Rectal smooth muscle tissue (tissue), 1 donor: ENCODE data around the gene NDRG3.
A peak's percentile ranks its signal among the peaks of the same experiment; 100 is the strongest.

Experiments
- H3K27ac ChIP-seq: one replicate; pipeline ENCODE4 v1.7.0; 2013; ENCODE audit warnings: low read depth, low read length, inconsistent platforms
- H3K27me3 ChIP-seq: one replicate; pipeline ENCODE4 v1.7.0; 2013; ENCODE audit warnings: low read length; ENCODE audit not compliant: control insufficient read depth, insufficient read depth
- H3K36me3 ChIP-seq: one replicate; pipeline ENCODE4 v1.7.0; 2013; ENCODE audit warnings: low read length; ENCODE audit not compliant: control insufficient read depth, insufficient read depth
- H3K4me1 ChIP-seq: one replicate; pipeline ENCODE4 v1.7.0; 2013; ENCODE audit warnings: low read length; ENCODE audit not compliant: control insufficient read depth, insufficient read depth
- H3K4me3 ChIP-seq: one replicate; pipeline ENCODE4 v1.7.0; 2013; ENCODE audit warnings: low read length
- H3K9ac ChIP-seq: one replicate; pipeline ENCODE4 v1.7.0; 2013; ENCODE audit warnings: low read length

The NDRG3 gene

GRCh38 chr20:36745927-36746659, at the start of gene NDRG3:
TSS of gene NDRG3 (minus strand) at chr20:36746090. CDS start at chr20:36721735, 24,355 bp downstream.
- peaks cover 5% of the 10 kb centered on the region for H3K4me1 ChIP-seq

GRCh38 chr20:36794116-36794474, 48.2 kb upstream of the NDRG3 start:
- Histone ChIP-seq H3K9ac (no peak overlapping the region), H3K36me3 (peaks cover 21% of the 10 kb centered on the region), H3K27me3 (no peaks in the 10 kb centered on the region), H3K4me3 (no peak overlapping the region), H3K27ac (no peak overlapping the region), H3K4me1 (no peaks in the 10 kb centered on the region)

More at GRCh38 chr20:36745927-36746659, at the start of gene NDRG3:
- Histone ChIP-seq H3K27me3 (no peaks in the 10 kb centered on the region), H3K27ac (peak within 1 kb of the TSS; percentile 86), H3K9ac (peak within 1 kb of the TSS; percentile 80), H3K4me3 (peak within 1 kb of the TSS; percentile 90), H3K36me3 (no peaks in the 10 kb centered on the region)

- Histone ChIP-seq H3K36me3 (peaks cover 20% of the 10 kb centered on the region), H3K27me3 (no peaks in the 10 kb centered on the region), H3K9ac (no peak overlapping the region), H3K4me3 (no peak overlapping the region), H3K4me1 (no peaks in the 10 kb centered on the region), H3K27ac (no peak overlapping the region)
These were observed 47.6 kb upstream of the NDRG3 start for GRCh38 chr20:36793294-36794115.

- Histone ChIP-seq H3K4me1 (no peaks in the 10 kb centered on the region), H3K27ac (no peak overlapping the region), H3K9ac (no peak overlapping the region), H3K27me3 (no peaks in the 10 kb centered on the region), H3K4me3 (no peak overlapping the region), H3K36me3 (peaks cover 16% of the 10 kb centered on the region)
These were observed 46.5 kb upstream of the NDRG3 start for GRCh38 chr20:36792422-36792821.

- H3K4me1 ChIP-seq, result no peaks in the 10 kb centered on the region
- no peak overlapping the region for H3K9ac ChIP-seq
- no peak overlapping the region for H3K27ac ChIP-seq
- no peak overlapping the region for H3K4me3 ChIP-seq
- H3K27me3 ChIP-seq, result no peaks in the 10 kb centered on the region
- peaks cover 14% of the 10 kb centered on the region for H3K36me3 ChIP-seq
These were observed 46.0 kb upstream of the NDRG3 start for GRCh38 chr20:36791862-36792261.

GRCh38 chr20:36786663-36787062, 40.8 kb upstream of the NDRG3 start:
- H3K4me1 ChIP-seq, result no peaks in the 10 kb centered on the region
- no peak overlapping the region for H3K4me3 ChIP-seq
- H3K9ac ChIP-seq, result no peak overlapping the region
- H3K36me3 ChIP-seq, result peaks cover 13% of the 10 kb centered on the region
- no peak overlapping the region for H3K27ac ChIP-seq
- no peaks in the 10 kb centered on the region for H3K27me3 ChIP-seq

GRCh38 chr20:36786246-36786645, 40.4 kb upstream of the NDRG3 start:
- Histone ChIP-seq H3K27me3 (no peaks in the 10 kb centered on the region), H3K4me1 (no peaks in the 10 kb centered on the region), H3K27ac (no peak overlapping the region), H3K36me3 (peaks cover 13% of the 10 kb centered on the region), H3K9ac (no peak overlapping the region), H3K4me3 (no peak overlapping the region)

- no peaks in the 10 kb centered on the region for H3K27me3 ChIP-seq
- H3K27ac ChIP-seq, result no peak overlapping the region
- no peak overlapping the region for H3K9ac ChIP-seq
- H3K4me3 ChIP-seq, result no peak overlapping the region
- peaks cover 13% of the 10 kb centered on the region for H3K36me3 ChIP-seq
- H3K4me1 ChIP-seq, result no peaks in the 10 kb centered on the region
These were observed 39.4 kb upstream of the NDRG3 start for GRCh38 chr20:36785308-36785707.

- peaks cover 13% of the 10 kb centered on the region for H3K36me3 ChIP-seq
- no peak overlapping the region for H3K9ac ChIP-seq
- no peak overlapping the region for H3K4me3 ChIP-seq
- H3K4me1 ChIP-seq, result no peaks in the 10 kb centered on the region
- H3K27ac ChIP-seq, result peak overlapping the region; percentile 6
- H3K27me3 ChIP-seq, result no peaks in the 10 kb centered on the region
These were observed 39.0 kb upstream of the NDRG3 start for GRCh38 chr20:36784900-36785299.

GRCh38 chr20:36784116-36784515, 38.2 kb upstream of the NDRG3 start:
- no peak overlapping the region for H3K9ac ChIP-seq
- peaks cover 13% of the 10 kb centered on the region for H3K36me3 ChIP-seq
- H3K4me3 ChIP-seq, result no peak overlapping the region
- no peak overlapping the region for H3K27ac ChIP-seq
- no peaks in the 10 kb centered on the region for H3K27me3 ChIP-seq
- H3K4me1 ChIP-seq, result no peaks in the 10 kb centered on the region

GRCh38 chr20:36779656-36780025, 33.8 kb upstream of the NDRG3 start:
- H3K9ac ChIP-seq, result no peak overlapping the region
- H3K27ac ChIP-seq, result no peak overlapping the region
- H3K4me3 ChIP-seq, result no peak overlapping the region
- H3K4me1 ChIP-seq, result no peaks in the 10 kb centered on the region
- H3K27me3 ChIP-seq, result no peaks in the 10 kb centered on the region
- peaks cover 5% of the 10 kb centered on the region for H3K36me3 ChIP-seq

GRCh38 chr20:36778831-36779655, 33.2 kb upstream of the NDRG3 start:
- Histone ChIP-seq H3K9ac (no peak overlapping the region), H3K4me3 (no peak overlapping the region), H3K36me3 (peaks cover 5% of the 10 kb centered on the region), H3K27ac (no peak overlapping the region), H3K27me3 (no peaks in the 10 kb centered on the region), H3K4me1 (no peaks in the 10 kb centered on the region)
